T47D (cell line): ENCODE measurements around the gene TBC1D8.

Experiments
- DNase-seq, 2 experiments: peaks; one replicate each; pipeline versions ENCODE4 v3.0.0 to v3.0.0-alpha.2; 2011 to 2012; ENCODE audit warnings: low read depth in 1 of 2, low spot score in 1 of 2
- JUND ChIP-seq: IDR thresholded peaks from 2 replicates; pipeline ENCODE4 v1.6.1; 2012; ENCODE audit warnings: low read depth
- in situ Hi-C: cut with HindIII; loops from 2 replicates; pipeline ENCODE4 v1.10.0; 2016; ENCODE audit warnings: low sequenced_read_pairs, low pct_unique_long_range_greater_than_20kb

The TBC1D8 gene

DNA sequence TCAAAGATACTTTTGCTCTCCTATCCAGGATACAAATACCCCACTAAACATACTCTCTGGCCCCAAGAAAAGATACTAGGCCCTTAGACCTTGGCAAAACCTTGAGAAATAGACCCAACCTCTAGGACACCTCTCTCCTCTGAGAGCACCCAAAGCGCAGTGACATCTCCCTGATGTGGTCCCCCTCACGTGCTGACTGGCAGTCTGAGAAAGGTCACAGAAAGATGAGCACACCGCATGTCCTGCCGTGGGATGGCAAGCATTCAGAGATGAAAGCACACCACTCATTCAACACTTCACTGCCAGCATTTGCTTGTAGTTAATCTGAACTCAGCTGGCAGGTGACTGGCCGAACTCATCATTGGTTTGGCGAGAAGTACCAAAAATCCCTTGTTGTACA lies 6.1 kb upstream of the TBC1D8 start:
- in situ Hi-C loops: no loop called here
- DNase-seq: no peak

GRCh38 chr2:101153787-101154186 lies 2.6 kb upstream of the TBC1D8 start:
- in situ Hi-C loops: no loop called here
- DNase-seq: no peak
- no peak for TF ChIP-seq JUND

More for the DNA sequence above, 6.1 kb upstream of the TBC1D8 start:
- no peak for TF ChIP-seq JUND

DNA sequence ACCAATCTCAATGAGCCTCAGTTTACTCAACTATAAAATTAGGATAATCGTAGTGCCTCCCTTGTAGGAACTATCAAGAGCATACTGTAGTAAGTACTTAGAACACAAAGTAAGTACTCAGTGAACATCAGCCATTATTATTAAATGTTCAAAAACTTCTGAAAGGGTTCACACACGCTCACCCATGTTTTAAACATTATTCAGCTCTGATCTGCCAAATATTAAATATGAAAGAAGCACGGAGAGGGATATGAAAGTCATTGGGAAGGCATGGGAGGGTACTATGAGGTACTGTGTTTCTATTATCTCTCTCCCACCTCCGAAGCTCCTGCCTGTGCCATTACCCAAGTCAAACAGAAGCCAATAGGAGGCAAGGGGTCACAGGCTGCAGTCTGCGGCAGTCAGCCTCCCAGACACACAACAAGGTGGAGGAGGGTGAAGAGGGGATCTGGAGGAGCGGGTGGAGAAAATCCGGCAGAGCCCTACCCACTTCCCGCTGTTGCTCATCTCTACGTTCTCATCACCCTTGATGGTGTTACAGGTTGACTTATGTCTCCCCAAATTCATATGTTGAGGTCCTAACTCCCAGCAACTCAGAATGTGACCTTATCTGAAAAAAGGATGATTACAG lies 2.0 kb upstream of the TBC1D8 start:
- in situ Hi-C loops: no loop called here
- no peak for DNase-seq
- TF ChIP-seq JUND: no peak

- TF ChIP-seq JUND: no peak
- in situ Hi-C loops: no loop called here
Measured at GRCh38 chr2:101152272-101153076, 1.3 kb upstream of the TBC1D8 start.

GRCh38 chr2:101151859-101152271 lies 683 bp upstream of the TBC1D8 start:
- TF ChIP-seq JUND: no peak
- DNase-seq: no peak
- in situ Hi-C loops: no loop called here

More at GRCh38 chr2:101152272-101153076, 1.3 kb upstream of the TBC1D8 start:
- DNase-seq: peak in 1 of 2 experiments; percentile 57

GRCh38 chr2:101150306-101151145 lies 656 bp downstream of the TBC1D8 start:
- no peak for DNase-seq
- no peak for TF ChIP-seq JUND
- in situ Hi-C loops: no loop called here

- TF ChIP-seq JUND: no peak
- DNase-seq: no peak
- in situ Hi-C loops: no loop called here
Measured at GRCh38 chr2:101149241-101150192, 1.7 kb downstream of the TBC1D8 start.

DNA sequence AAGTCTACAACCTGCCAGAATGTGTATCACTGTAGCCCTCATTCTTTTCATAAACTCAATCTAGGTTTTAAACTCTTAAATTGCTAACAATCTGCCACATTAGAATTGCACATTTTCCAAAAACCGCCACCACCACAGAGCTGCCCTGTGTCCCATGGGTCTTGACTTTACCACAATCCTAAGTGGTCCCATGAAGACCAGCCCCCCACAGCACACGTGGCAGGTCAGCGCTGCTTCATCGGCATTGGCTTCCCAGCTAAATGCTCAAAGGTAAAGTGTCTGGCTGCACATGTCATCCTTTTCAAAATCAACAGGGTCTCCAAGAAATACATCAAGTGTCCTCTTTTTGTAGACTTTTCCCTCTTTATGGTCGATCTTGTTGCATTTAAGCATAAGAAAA lies 2.4 kb downstream of the TBC1D8 start:
- in situ Hi-C loops: no loop called here
- TF ChIP-seq JUND: no peak
- no peak for DNase-seq

DNA sequence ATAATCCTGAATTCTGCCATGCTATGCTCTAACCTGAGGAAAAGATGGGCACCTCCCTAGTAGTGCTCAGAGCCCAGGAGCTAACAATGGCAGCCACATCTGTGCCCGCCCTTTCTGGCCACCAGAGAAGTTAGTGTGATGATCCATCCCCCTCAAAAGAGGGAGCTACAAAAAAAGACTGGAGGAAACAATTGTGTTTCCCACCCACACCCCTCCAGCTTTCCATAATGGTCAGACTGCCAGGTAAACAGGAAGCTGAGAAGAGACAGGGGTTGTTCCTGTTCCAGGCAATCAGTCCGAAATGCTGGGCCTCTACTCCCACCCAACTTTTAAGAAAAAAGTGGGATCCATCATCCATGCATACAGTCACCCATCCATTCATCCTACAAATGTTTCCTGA lies 3.2 kb downstream of the TBC1D8 start:
- no peak for TF ChIP-seq JUND
- in situ Hi-C loops: no loop called here
- DNase-seq: no peak

DNA sequence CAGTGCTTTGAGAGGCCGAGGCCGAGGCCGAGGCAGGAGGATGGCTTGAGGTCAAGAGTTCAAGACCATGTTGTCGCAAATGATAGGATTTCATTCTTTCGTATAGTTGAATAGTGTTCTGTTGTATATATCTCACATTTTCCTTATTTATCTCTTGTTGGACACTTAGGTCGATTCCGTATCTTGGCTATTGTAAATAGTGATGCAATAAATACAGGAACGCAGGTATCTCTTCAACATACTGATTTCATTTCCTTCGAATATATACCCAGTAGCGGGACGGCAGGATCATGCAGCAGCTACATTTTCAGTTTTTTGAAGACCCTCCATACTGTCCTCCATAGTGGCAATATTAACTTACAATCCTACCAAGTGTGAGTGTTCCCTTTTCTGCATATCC lies 4.1 kb downstream of the TBC1D8 start:
- no peak for DNase-seq
- no peak for TF ChIP-seq JUND
- in situ Hi-C loops: no loop called here

GRCh38 chr2:101146535-101146934 lies 4.6 kb downstream of the TBC1D8 start:
- DNase-seq: no peak
- TF ChIP-seq JUND: no peak
- in situ Hi-C loops: no loop called here

GRCh38 chr2:101145406-101145805 lies 5.8 kb downstream of the TBC1D8 start:
- TF ChIP-seq JUND: no peak
- in situ Hi-C loops: no loop called here
- no peak for DNase-seq
